EH (cell line): ENCODE results near the gene PRKD2.
A peak's percentile ranks its signal among the peaks of the same experiment; 100 is the strongest.

Source experiments
- DNase-seq: peaks from one replicate; pipeline ENCODE4 v3.0.0-alpha.2; 2015; ENCODE audit warnings: low read depth

Gene PRKD2

DNA sequence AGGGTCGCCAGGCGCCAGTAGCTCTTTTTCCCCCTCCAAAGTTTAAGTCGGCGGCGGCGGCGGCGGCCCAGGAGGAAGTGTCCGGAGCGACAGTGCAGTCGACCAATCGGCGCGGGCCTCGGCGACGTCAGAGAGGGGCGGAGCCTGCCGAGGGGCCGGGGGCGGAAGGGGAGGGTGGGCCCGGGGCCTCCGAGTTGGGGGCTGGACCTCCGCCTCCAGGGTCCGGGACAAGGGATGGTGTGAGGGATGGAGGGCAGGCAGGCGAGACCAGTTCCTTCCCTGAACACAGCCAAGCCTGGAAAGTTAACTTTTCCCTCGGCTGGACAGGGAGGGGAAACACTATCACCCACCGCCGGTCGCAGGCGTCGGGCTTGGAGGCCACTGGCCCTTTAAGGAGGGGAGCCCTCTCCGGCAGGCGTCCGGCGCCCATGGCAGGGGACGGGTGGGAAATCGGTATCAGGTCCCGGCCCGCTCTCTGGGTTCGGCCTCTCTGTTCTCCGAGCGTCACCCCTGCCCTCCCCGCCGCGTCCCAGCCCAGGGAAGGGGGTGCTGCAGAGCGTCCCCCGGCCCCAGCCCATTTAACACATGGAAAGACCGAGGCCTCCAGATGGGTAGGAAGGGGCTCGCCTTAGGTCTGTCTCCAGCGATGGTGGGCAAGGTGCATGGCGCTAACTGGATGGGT is at the start of gene PRKD2:
Gene PRKD2 (minus strand): TSS at position 81 of the 682 bp plus-strand sequence. CDS start 744 bp downstream, outside the sequence.
- DNase-seq, result peak; percentile 80

DNA sequence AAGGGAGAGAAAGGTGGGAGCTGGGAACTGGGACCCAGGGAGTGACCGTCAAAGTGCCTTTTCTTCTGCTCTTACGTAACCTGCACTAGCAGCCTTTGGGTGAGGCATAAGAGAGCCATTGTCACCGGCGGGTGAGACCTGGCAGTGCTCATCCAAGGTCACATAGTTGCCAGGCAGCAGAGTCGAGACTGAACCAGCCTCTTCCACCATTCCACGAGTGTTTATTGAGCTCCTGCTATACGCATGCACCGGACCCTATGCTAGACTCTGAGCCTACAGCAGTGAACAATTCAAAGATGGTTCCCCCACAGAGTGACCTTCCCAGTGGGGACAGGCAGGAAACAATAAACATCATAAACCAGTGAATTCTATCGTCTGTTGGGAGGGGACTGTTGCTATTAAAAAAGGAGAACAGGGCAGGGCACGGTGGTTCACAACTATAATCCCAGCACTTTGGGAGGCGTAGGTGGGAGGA is 47.9 kb upstream of the PRKD2 start:
- DNase-seq, result no peak

DNA sequence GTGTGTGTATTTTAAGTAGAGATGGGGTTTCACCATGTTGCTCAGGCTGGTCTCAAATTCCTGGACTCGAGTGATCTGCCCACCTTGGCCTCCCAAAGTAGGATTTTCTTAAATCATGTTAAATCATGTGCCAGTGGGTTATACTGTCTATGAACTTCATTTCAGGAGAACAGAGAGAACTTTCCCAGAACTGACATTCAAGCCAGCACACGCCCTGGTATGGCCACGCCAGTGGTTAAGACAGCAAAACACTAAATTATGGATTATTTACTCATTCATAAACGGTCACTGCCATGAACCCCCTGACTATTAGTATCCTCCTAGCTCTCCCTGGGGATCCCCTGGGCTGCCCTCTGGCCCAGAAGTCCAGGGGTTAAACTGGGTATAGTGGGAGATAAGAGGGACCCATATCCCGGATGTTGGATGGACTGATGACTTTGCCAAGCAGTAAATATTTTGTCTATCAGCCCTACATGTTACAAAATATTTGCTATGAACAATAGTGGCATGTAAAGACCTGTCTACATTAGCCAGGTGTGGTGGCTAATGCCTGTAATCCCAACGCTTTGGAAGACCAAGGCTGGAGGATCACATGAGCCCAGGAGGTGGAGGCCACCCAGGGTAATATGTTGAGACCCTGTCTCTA is 45.5 kb upstream of the PRKD2 start:
- DNase-seq, result no peak

GRCh38 chr19:46761418-46761831 is 44.5 kb upstream of the PRKD2 start:
- DNase-seq, result peak; percentile 51

GRCh38 chr19:46760897-46761296 is 44.0 kb upstream of the PRKD2 start:
- peak; percentile 59 for DNase-seq

DNA sequence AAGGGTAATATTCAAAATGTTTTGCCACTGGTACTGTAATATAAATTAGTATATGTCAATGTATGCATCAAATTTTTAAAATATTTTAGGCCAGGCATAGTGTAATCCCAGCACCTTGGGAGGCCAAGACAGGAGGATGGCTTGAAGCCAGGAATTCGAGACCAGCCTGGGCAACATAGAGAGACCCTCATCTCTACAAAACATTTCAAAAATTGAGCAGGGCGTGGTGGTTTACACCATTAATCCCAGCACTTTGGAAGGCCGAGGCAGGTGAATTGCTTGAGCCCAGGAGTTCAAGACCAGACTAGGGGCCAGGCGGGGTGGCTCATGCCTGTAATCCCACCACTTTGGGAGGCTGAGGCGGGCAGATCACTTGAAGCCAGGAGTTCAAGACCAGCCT is 43.4 kb upstream of the PRKD2 start:
- no peak for DNase-seq

GRCh38 chr19:46759817-46760333 is 43.0 kb upstream of the PRKD2 start:
- DNase-seq, result peak; percentile 99

GRCh38 chr19:46759206-46759605 is 42.3 kb upstream of the PRKD2 start:
- no peak for DNase-seq

- no peak for DNase-seq
Observed at GRCh38 chr19:46756544-46756888, 39.6 kb upstream of the PRKD2 start.

DNA sequence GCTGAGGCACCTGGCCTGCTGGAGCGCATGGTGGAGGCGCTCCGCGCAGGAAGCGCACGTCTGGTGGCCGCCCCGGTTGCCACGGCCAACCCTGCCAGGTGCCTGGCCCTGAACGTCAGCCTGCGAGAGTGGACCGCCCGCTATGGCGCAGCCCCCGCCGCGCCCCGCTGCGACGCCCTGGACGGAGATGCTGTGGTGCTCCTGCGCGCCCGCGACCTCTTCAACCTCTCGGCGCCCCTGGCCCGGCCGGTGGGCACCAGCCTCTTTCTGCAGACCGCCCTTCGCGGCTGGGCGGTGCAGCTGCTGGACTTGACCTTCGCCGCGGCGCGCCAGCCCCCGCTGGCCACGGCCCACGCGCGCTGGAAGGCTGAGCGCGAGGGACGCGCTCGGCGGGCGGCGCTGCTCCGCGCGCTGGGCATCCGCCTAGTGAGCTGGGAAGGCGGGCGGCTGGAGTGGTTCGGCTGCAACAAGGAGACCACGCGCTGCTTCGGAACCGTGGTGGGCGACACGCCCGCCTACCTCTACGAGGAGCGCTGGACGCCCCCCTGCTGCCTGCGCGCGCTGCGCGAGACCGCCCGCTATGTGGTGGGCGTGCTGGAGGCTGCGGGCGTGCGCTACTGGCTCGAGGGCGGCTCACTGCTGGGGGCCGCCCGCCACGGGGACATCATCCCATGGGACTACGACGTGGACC is 39.1 kb upstream of the PRKD2 start:
- DNase-seq, result no peak

GRCh38 chr19:46755077-46755852 is 38.4 kb upstream of the PRKD2 start:
- DNase-seq, result peak; percentile 81

GRCh38 chr19:46753420-46754155 is 36.7 kb upstream of the PRKD2 start:
- peak; percentile 52 for DNase-seq

DNA sequence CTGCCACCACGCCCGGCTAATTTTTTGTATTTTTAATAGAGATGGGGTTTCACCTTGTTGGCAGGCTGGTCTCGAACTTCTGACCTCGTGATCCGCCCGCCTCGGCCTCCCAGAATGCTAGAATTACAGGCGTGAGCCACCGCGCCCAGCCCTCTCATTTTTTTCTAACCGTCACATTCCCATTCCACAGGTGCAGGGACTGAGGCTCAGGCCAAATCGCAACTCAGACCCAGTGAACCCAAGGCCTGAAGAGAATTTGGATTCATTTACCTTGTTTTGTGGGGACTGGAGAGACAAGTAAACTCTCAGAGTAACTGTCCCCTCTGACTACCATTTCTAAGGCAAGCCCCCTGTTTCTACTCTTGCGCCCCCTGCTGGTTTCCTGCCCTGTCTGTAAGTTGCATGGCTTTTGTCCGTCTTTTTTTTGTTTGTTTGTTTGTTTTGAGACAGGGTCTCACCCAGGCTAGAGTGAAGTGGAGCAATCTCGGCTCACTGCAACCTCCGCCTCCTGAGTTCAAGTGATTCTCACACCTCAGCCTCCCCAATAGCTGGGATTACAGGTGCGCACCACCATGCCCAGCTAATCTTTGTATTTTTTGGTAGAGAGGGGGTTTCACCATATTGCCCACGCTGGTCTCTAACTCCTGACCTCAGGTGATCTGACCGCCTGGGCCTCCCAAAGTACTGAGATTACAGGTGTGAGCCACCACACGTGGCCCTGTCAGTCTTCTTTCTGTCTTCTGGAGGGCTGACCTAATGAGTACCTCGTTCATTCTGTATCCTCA is 31.6 kb upstream of the PRKD2 start:
- DNase-seq, result peak; percentile 61

DNA sequence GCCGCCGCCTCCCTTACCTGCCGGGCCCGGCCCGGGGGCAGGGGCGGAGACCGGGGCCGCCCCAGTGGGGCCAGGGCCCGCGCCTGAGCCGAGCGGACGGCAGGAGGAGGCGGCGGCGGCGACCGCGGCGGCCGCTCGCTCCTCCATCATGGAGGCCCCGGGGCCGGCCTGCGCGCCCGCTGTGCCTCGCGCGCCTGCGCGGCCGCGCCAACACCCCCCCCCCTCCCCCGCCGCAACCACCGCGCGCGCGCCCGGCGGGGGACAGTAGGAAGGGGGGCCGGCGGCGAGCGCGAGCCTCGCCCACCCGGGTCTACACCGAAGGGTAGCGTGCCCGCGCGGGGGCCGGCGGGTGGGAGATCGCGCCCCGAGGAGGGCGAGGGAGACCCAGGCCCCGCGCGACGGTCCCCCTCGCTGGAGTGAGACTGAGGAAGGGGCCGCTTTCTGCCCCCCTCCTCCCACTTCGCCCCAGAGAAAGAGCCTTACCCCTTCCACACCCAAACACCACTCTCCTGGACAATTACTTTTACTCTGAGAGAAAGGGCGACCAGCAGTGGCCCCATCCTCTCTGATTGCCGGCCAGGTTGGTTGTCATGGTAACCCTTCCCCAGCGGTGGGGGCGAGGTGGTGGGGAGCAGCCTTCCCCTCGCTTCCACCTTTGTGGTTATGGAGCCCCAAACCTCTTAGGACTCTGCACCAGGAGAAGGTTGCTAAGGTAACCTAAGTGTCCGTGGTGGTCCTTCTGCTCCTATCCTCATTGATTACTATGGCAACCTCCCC is 29.6 kb upstream of the PRKD2 start, which contains the start of gene STRN4:
Gene STRN4 (minus strand): TSS at position 170 of the 777 bp plus-strand sequence. CDS start 20 bp downstream, at position 150.
- DNase-seq, result peak; percentile 59

DNA sequence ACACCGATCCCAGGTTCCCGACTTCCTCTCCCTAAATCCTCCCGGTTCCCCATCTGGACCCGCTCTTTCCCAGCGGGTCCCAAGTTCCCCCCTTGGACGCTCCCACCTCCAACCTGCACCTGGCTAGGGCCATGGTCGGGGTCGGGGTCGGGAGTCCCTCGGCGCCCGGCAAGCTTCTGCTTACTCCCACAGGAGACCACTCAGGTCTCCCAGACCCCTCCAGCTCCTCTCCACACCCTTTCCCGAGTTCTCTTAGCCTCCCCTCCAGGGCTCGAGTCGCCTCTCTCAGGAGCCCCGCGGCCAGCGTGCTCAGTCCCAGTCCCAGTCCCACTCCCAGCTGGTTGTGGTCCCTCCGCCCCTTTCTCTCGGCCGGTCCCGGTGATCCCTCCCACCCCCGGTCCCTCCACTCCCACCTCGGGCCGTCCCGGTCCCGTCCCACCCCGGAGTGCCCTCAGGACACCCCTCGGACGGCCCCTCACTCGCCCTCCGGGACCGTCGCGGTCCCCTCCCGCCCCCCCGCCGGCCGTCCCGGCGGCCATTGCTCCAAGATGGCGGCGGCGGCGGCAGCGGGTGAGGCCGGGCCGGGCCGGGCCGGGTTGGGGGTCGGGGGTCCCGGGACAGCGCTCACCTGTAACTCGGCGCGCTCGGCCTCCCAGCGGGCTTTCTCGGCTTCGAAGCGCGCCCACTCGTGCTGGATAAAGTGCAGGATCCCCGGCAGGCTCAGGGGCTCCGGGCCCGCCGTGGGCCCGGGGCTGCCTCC is 28.8 kb upstream of the PRKD2 start, which contains the start of gene FKRP:
Gene FKRP (plus strand): TSS at position 537 of the 760 bp plus-strand sequence. CDS start 9,394 bp downstream, outside the sequence.
- peak; percentile 35 for DNase-seq

DNA sequence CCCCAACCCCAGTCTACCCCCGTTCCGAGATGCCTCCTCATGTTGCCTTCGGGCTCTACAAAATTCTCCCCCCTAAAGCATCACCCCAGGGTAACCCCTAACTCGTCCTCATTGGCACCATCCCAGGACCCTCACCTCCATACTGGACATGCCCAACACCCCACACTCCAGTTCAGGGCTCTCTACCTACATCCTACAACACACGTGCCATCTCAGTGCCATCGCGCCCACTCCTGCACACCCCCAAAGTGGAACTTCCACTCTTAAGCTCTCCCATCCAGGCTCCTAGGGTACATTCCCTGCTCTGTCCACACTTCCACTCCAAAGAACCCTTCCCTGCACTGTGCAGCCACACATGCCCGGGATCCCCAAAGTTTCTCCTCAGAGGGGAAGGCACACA is 28.1 kb upstream of the PRKD2 start:
- no peak for DNase-seq

DNA sequence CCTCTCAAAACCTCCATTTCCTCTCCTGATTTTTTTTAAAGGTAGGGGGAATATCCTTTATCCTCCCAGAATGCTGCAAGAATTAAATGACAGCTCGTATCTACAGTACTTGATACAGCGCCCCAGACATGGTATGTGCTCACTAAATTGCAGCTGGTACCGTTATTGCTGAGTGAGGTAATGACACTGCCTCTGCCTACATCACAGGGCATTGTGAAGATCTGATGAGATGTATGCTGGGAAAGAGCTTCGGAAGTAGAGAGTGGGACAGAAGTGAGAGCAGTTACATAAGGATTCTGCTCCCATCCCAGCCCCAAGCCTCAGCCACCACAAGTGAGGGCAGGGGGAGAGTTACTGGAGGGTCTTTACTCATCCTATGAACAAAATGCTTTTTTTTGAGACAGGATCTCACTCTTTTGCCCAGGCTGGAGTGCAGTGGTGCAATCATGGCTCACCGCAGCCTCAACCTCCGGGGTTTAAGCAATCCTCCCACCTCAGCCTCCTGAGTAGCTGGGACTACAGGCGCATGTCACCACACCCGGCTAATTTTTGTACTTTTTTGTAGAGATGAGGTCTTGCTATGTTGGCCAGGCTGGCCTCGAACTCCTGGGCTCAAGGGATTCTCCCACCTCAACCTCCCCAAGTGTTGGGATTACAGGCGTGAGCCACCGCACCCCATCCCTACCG is 27.2 kb upstream of the PRKD2 start:
- no peak for DNase-seq

DNA sequence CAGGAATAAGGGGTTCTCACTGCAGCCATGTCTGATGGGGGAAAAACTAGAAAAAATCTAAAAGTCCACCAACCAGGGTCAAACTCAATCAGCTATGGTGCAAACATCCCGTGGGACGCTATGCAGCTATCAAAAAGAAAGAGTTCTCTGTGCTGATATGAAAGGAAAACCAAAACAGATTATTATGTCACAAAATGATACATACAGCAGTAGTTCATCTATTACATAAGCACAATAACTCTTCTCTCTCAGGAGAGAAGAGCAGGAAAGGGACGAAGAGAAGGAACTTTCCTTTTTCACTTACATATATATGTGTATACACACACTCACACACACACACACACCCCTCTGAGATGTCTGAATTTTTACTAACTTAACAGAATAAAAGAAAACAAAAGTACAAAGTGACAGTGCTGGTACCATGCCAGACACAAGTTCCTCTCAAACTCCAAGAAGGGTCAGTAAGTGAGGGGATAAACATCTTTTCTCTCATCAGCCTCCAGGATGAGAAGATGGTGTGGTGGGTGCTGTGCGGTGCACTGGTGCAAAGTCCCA is 26.1 kb upstream of the PRKD2 start:
- DNase-seq, result no peak
